ENCODE measurements around the gene KRTAP16-1.

GRCh38 chr17:41311111-41311510 is 2.0 kb upstream of the KRTAP16-1 start:
- TF ChIP-seq CTCF (conservative IDR thresholded peaks at IDR 0.05; ENCODE audit: low read depth, low read length): no peak
- no peak for TF ChIP-seq EZH2 (IDR thresholded peaks at IDR 0.05; ENCODE audit: low read length, unreplicated experiment)
- no peak for TF ChIP-seq EZH2phosphoT487 (IDR thresholded peaks at IDR 0.05; ENCODE audit: borderline replicate concordance, low read length)
